Nephron progenitor cell (in vitro differentiated cells): ENCODE measurements around the gene ASIC2.

Experiments used
- DNase-seq: peaks from one replicate; pipeline ENCODE4 v3.0.0; 2021
- H3K27ac Mint-ChIP-seq: 2 replicates; pipeline ENCODE4 v1.8.0; 2021; ENCODE audit warnings: mild to moderate bottlenecking, moderate library complexity, mixed read lengths
- H3K27me3 Mint-ChIP-seq: 2 replicates; pipeline ENCODE4 v1.8.0; 2021; ENCODE audit warnings: mild to moderate bottlenecking, low read depth, mixed read lengths; ENCODE audit not compliant: poor library complexity
- H3K36me3 Mint-ChIP-seq: 2 replicates; pipeline ENCODE4 v1.8.0; 2021; ENCODE audit warnings: low read depth, mixed read lengths
- H3K4me1 Mint-ChIP-seq: 2 replicates; pipeline ENCODE4 v1.8.0; 2021; ENCODE audit warnings: mixed read lengths
- H3K4me3 Mint-ChIP-seq: 2 replicates; pipeline ENCODE4 v1.8.0; 2021; ENCODE audit warnings: mild to moderate bottlenecking, moderate library complexity, mixed read lengths
- H3K9me3 Mint-ChIP-seq: 2 replicates; pipeline ENCODE4 v1.8.0; 2021; ENCODE audit warnings: mild to moderate bottlenecking, moderate library complexity, mixed read lengths
- CTCF ChIP-seq: fragments of 200-600 bp; sonication (generic); IDR thresholded peaks from 2 replicates; pipeline ENCODE4 v1.5.0; 2021; ENCODE audit warnings: antibody characterized with exemption

Gene ASIC2

GRCh38 chr17:33218698-33219601 is 74.1 kb downstream of the ASIC2 start:
- TF ChIP-seq CTCF: no peak
- H3K36me3 Mint-ChIP-seq: no peaks in the 10 kb centered on the region
- DNase-seq: no peak
- no peak overlapping the region for H3K4me3 Mint-ChIP-seq
- H3K27me3 Mint-ChIP-seq: peaks cover 9% of the 10 kb centered on the region
- H3K4me1 Mint-ChIP-seq: peaks cover 17% of the 10 kb centered on the region
- no peaks in the 10 kb centered on the region for H3K9me3 Mint-ChIP-seq
- H3K27ac Mint-ChIP-seq: no peak overlapping the region

DNA sequence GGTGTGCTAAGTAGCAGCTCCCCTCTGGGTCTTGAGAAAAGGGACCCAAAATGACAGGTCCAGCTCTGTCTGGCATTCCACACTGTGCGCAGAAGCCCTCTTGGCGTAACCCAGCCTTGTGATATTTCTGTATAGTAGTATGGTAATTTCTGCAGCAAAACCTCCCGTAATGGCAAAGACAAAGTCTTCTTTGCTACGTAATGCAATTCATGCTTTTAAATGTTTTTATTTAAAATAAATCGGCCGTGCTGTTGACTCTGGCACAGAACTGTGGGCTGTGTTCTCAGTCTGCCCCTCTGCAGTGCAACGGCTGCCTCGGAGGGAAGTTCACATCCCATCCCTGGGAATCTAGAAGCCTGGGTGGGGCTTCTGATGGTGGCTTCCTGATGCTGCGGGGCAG is 75.2 kb downstream of the ASIC2 start:
- DNase-seq: no peak
- H3K4me3 Mint-ChIP-seq: no peak overlapping the region
- H3K4me1 Mint-ChIP-seq: peaks cover 17% of the 10 kb centered on the region
- peaks cover 9% of the 10 kb centered on the region for H3K27me3 Mint-ChIP-seq
- no peak for TF ChIP-seq CTCF
- no peaks in the 10 kb centered on the region for H3K9me3 Mint-ChIP-seq
- H3K36me3 Mint-ChIP-seq: no peaks in the 10 kb centered on the region
- H3K27ac Mint-ChIP-seq: no peak overlapping the region

GRCh38 chr17:33214996-33215395 is 78.1 kb downstream of the ASIC2 start:
- Mint-ChIP-seq H3K27ac (no peak overlapping the region), H3K4me1 (peaks cover 28% of the 10 kb centered on the region), H3K36me3 (no peaks in the 10 kb centered on the region), H3K9me3 (no peaks in the 10 kb centered on the region), H3K27me3 (peaks cover 9% of the 10 kb centered on the region), H3K4me3 (no peak overlapping the region)
- no peak for DNase-seq
- no peak for TF ChIP-seq CTCF

DNA sequence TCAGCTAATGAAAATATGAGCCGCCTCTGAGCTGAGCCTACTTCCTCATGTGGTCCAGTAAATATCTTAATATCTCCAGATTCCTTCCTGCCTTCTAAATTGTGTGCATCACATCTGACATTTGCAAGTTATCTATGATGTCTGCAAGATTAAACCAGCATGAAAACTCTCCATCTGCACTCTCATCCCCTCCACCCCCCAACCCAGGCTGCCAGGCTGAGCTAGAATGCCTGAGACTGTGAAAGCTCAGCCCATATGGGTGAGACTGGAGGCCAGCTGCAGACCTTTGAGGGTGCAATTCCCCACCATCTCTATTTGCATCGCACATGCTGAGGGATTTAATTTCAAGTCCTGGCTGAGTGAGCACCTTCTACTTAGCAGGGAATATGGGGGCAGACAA is 82.8 kb downstream of the ASIC2 start:
- TF ChIP-seq CTCF: no peak
- no peaks in the 10 kb centered on the region for H3K36me3 Mint-ChIP-seq
- no peaks in the 10 kb centered on the region for H3K27me3 Mint-ChIP-seq
- no peaks in the 10 kb centered on the region for H3K9me3 Mint-ChIP-seq
- H3K4me3 Mint-ChIP-seq: no peak overlapping the region
- peak overlapping the region; percentile 38 for H3K27ac Mint-ChIP-seq
- H3K4me1 Mint-ChIP-seq: peaks cover 24% of the 10 kb centered on the region
- no peak for DNase-seq

DNA sequence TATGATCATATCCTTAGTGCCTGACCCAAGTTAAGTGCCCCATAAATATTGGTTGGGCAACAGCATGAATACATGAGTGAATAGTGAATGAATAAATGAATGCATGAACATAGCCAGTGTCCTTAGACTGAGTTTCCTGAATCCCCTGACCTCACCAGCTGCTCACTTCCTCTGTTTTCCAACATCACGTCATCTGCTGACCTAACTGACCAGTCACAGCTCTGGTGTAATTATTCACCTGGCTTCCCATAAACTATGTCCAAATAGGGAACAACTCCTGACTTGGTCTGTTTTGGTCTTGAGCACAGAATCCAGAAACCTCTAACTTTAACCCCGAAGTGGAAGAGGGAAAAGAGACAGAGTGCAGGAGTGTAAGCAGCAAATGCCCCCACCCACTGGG is 83.4 kb downstream of the ASIC2 start:
- no peak for DNase-seq
- no peak for TF ChIP-seq CTCF
- H3K9me3 Mint-ChIP-seq: no peaks in the 10 kb centered on the region
- H3K4me1 Mint-ChIP-seq: peaks cover 24% of the 10 kb centered on the region
- no peaks in the 10 kb centered on the region for H3K27me3 Mint-ChIP-seq
- H3K36me3 Mint-ChIP-seq: no peaks in the 10 kb centered on the region
- H3K27ac Mint-ChIP-seq: no peak overlapping the region
- no peak overlapping the region for H3K4me3 Mint-ChIP-seq

DNA sequence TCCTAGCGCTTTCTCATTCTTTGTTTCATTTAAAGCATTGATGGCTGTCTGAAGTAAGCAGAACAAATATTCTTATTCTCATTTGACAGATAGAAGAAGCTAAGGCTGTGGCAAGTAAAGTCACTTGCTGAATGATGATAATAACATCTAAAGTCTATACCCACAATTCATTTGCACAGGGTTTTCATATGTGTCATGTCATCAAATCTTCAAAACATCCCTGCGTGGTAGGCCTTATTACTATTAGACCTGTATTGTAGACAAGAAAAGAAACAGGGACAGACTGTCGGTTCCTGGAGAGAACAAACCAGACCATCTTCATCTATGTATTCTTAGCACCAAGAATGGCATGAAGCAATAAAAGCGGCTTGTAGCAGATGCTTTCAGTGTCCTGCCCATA is 85.9 kb downstream of the ASIC2 start:
- H3K4me3 Mint-ChIP-seq: no peak overlapping the region
- peaks cover 33% of the 10 kb centered on the region for H3K4me1 Mint-ChIP-seq
- no peak for DNase-seq

More for the DNA sequence above, 85.9 kb downstream of the ASIC2 start:
- Mint-ChIP-seq H3K36me3 (no peaks in the 10 kb centered on the region), H3K27ac (no peak overlapping the region), H3K9me3 (no peaks in the 10 kb centered on the region), H3K27me3 (no peaks in the 10 kb centered on the region)
- no peak for TF ChIP-seq CTCF
